HG02852 (cell line): ENCODE results near the gene SEC61B.

ENCODE experiments used
- ATAC-seq: cut with Tn5 transposase; IDR thresholded peaks from one replicate; pipeline ENCODE4 v1.9.1; 2021; ENCODE audit warnings: mild to moderate bottlenecking, moderate library complexity; ENCODE audit not compliant: unreplicated experiment

The SEC61B gene

GRCh38 chr9:99269416-99269815 is 47.3 kb downstream of the SEC61B start:
- ATAC-seq: no peak

- no peak for ATAC-seq
Measured at GRCh38 chr9:99270491-99270890, 48.4 kb downstream of the SEC61B start.

GRCh38 chr9:99272836-99273235 is 50.8 kb downstream of the SEC61B start:
- no peak for ATAC-seq

GRCh38 chr9:99274016-99274415 is 51.9 kb downstream of the SEC61B start:
- ATAC-seq: no peak

- no peak for ATAC-seq
Measured at GRCh38 chr9:99274495-99274894, 52.4 kb downstream of the SEC61B start.
